ENCODE results near the gene NFIA.

Gene NFIA

GRCh38 chr1:61142043-61142440, 59.7 kb downstream of the NFIA start:
- Histone ChIP-seq H2BK120ac (ENCODE audit: insufficient read depth, low read length, poor library complexity) (no peak overlapping the region), H3K18ac (ENCODE audit: low read length) (no peak overlapping the region), H3K9ac (ENCODE audit: low read length) (no peak overlapping the region), H3K36me3 (ENCODE audit: control insufficient read depth in 1 of 2, insufficient read depth in 2 of 2, low read length in 2 of 2) (no peaks in the 10 kb centered on the region), H4K8ac (ENCODE audit: low read depth, low read length) (no peak overlapping the region), H2BK12ac (ENCODE audit: low read length) (no peak overlapping the region), H3K4me1 (ENCODE audit: control insufficient read depth in 1 of 2, insufficient read depth in 2 of 2, low read length in 2 of 2) (peaks cover 0 to 3% of the 10 kb centered on the region in 2 experiments), H3K79me2 (ENCODE audit: control insufficient read depth, insufficient read depth, low read length, poor library complexity) (no peaks in the 10 kb centered on the region), H3K4me2 (ENCODE audit: low read length) (no peak overlapping the region), H4K91ac (ENCODE audit: low read depth, low read length) (no peak overlapping the region), H3K14ac (ENCODE audit: low read length) (no peak overlapping the region), H3K4ac (ENCODE audit: low read depth, low read length) (no peak overlapping the region), H3K9me3 (ENCODE audit: insufficient read depth, low read depth, low read length) (no peaks in the 10 kb centered on the region), H2AK5ac (ENCODE audit: low read length) (no peak overlapping the region), H3K23ac (ENCODE audit: low read length) (no peak overlapping the region), H2AFZ (ENCODE audit: insufficient read depth, low read length, poor library complexity) (no peak overlapping the region), H4K12ac (ENCODE audit: low read depth, low read length) (no peak overlapping the region), H3K4me3 (ENCODE audit: low read depth, low read length) (no peak overlapping the region), H3K27ac (ENCODE audit: low read depth, low read length) (no peak overlapping the region), H3K79me1 (ENCODE audit: low read length) (no peaks in the 10 kb centered on the region), H2BK5ac (ENCODE audit: low read depth, low read length, poor library complexity) (no peak overlapping the region), H3K27me3 (ENCODE audit: insufficient read depth, low read length) (no peaks in the 10 kb centered on the region)
- no peak for DNase-seq
- WGBS (ENCODE audit: extremely low coverage, insufficient coverage, insufficient read length): no CpG with 5 or more reads among the region's 1 CpG

GRCh38 chr1:61142726-61143500, 60.6 kb downstream of the NFIA start:
- no peak overlapping the region for H4K91ac ChIP-seq (ENCODE audit: low read depth, low read length)
- H3K4me1 ChIP-seq (ENCODE audit: control insufficient read depth in 1 of 2, insufficient read depth in 2 of 2, low read length in 2 of 2): peaks cover 0 to 3% of the 10 kb centered on the region in 2 experiments
- no peak overlapping the region for H3K4ac ChIP-seq (ENCODE audit: low read depth, low read length)
- H2AK5ac ChIP-seq (ENCODE audit: low read length): no peak overlapping the region
- no peak overlapping the region for H2BK120ac ChIP-seq (ENCODE audit: insufficient read depth, low read length, poor library complexity)
- H3K79me1 ChIP-seq (ENCODE audit: low read length): no peaks in the 10 kb centered on the region
- H3K9ac ChIP-seq (ENCODE audit: low read length): no peak overlapping the region
- H3K14ac ChIP-seq (ENCODE audit: low read length): no peak overlapping the region
- H3K9me3 ChIP-seq (ENCODE audit: insufficient read depth, low read depth, low read length): no peaks in the 10 kb centered on the region
- no peak overlapping the region for H4K12ac ChIP-seq (ENCODE audit: low read depth, low read length)
- no peaks in the 10 kb centered on the region for H3K36me3 ChIP-seq (ENCODE audit: control insufficient read depth in 1 of 2, insufficient read depth in 2 of 2, low read length in 2 of 2)
- no peak for DNase-seq
- no peak overlapping the region for H3K4me2 ChIP-seq (ENCODE audit: low read length)
- no peak overlapping the region for H2BK5ac ChIP-seq (ENCODE audit: low read depth, low read length, poor library complexity)
- no CpG with 5 or more reads among the region's 11 CpGs for WGBS (ENCODE audit: extremely low coverage, insufficient coverage, insufficient read length)
- H3K27ac ChIP-seq (ENCODE audit: low read depth, low read length): no peak overlapping the region
- H3K23ac ChIP-seq (ENCODE audit: low read length): no peak overlapping the region
- H3K27me3 ChIP-seq (ENCODE audit: insufficient read depth, low read length): no peaks in the 10 kb centered on the region
- no peak overlapping the region for H3K4me3 ChIP-seq (ENCODE audit: low read depth, low read length)
- no peak overlapping the region for H2BK12ac ChIP-seq (ENCODE audit: low read length)
- no peaks in the 10 kb centered on the region for H3K79me2 ChIP-seq (ENCODE audit: control insufficient read depth, insufficient read depth, low read length, poor library complexity)
- H4K8ac ChIP-seq (ENCODE audit: low read depth, low read length): no peak overlapping the region
- H3K18ac ChIP-seq (ENCODE audit: low read length): no peak overlapping the region
- H2AFZ ChIP-seq (ENCODE audit: insufficient read depth, low read length, poor library complexity): no peak overlapping the region

- Histone ChIP-seq H3K4me1 (ENCODE audit: control insufficient read depth in 1 of 2, insufficient read depth in 2 of 2, low read length in 2 of 2) (peaks cover 0 to 3% of the 10 kb centered on the region in 2 experiments), H3K27me3 (ENCODE audit: insufficient read depth, low read length) (no peaks in the 10 kb centered on the region), H3K14ac (ENCODE audit: low read length) (no peak overlapping the region), H3K4me3 (ENCODE audit: low read depth, low read length) (no peak overlapping the region), H2AK5ac (ENCODE audit: low read length) (no peak overlapping the region), H4K8ac (ENCODE audit: low read depth, low read length) (no peak overlapping the region), H3K9ac (ENCODE audit: low read length) (no peak overlapping the region), H3K23ac (ENCODE audit: low read length) (no peak overlapping the region), H4K12ac (ENCODE audit: low read depth, low read length) (no peak overlapping the region), H4K91ac (ENCODE audit: low read depth, low read length) (no peak overlapping the region), H3K4me2 (ENCODE audit: low read length) (no peak overlapping the region), H3K18ac (ENCODE audit: low read length) (no peak overlapping the region), H3K9me3 (ENCODE audit: insufficient read depth, low read depth, low read length) (no peaks in the 10 kb centered on the region), H3K79me2 (ENCODE audit: control insufficient read depth, insufficient read depth, low read length, poor library complexity) (no peaks in the 10 kb centered on the region), H3K79me1 (ENCODE audit: low read length) (no peaks in the 10 kb centered on the region), H3K36me3 (ENCODE audit: control insufficient read depth in 1 of 2, insufficient read depth in 2 of 2, low read length in 2 of 2) (no peaks in the 10 kb centered on the region), H2BK12ac (ENCODE audit: low read length) (no peak overlapping the region), H2AFZ (ENCODE audit: insufficient read depth, low read length, poor library complexity) (no peak overlapping the region), H3K27ac (ENCODE audit: low read depth, low read length) (no peak overlapping the region), H2BK120ac (ENCODE audit: insufficient read depth, low read length, poor library complexity) (no peak overlapping the region), H2BK5ac (ENCODE audit: low read depth, low read length, poor library complexity) (no peak overlapping the region), H3K4ac (ENCODE audit: low read depth, low read length) (no peak overlapping the region)
- no CpG with 5 or more reads among the region's 5 CpGs for WGBS (ENCODE audit: extremely low coverage, insufficient coverage, insufficient read length)
- DNase-seq: no peak
These were observed 61.6 kb downstream of the NFIA start for GRCh38 chr1:61143821-61144424.

- no peaks in the 10 kb centered on the region for H3K27me3 ChIP-seq (ENCODE audit: insufficient read depth, low read length)
- no peak overlapping the region for H3K9ac ChIP-seq (ENCODE audit: low read length)
- no peak overlapping the region for H2BK12ac ChIP-seq (ENCODE audit: low read length)
- no peak overlapping the region for H3K23ac ChIP-seq (ENCODE audit: low read length)
- H2AFZ ChIP-seq (ENCODE audit: insufficient read depth, low read length, poor library complexity): no peak overlapping the region
- no peaks in the 10 kb centered on the region for H3K9me3 ChIP-seq (ENCODE audit: insufficient read depth, low read depth, low read length)
- H2AK5ac ChIP-seq (ENCODE audit: low read length): no peak overlapping the region
- H2BK5ac ChIP-seq (ENCODE audit: low read depth, low read length, poor library complexity): no peak overlapping the region
- no peak overlapping the region for H2BK120ac ChIP-seq (ENCODE audit: insufficient read depth, low read length, poor library complexity)
- no peak overlapping the region for H3K14ac ChIP-seq (ENCODE audit: low read length)
- H3K4me1 ChIP-seq (ENCODE audit: control insufficient read depth in 1 of 2, insufficient read depth in 2 of 2, low read length in 2 of 2): no peaks in the 10 kb centered on the region
- H3K4me2 ChIP-seq (ENCODE audit: low read length): no peak overlapping the region
- no peak overlapping the region for H3K18ac ChIP-seq (ENCODE audit: low read length)
- H3K27ac ChIP-seq (ENCODE audit: low read depth, low read length): no peak overlapping the region
- H4K8ac ChIP-seq (ENCODE audit: low read depth, low read length): no peak overlapping the region
- H3K79me2 ChIP-seq (ENCODE audit: control insufficient read depth, insufficient read depth, low read length, poor library complexity): no peaks in the 10 kb centered on the region
- H3K4me3 ChIP-seq (ENCODE audit: low read depth, low read length): no peak overlapping the region
- H4K91ac ChIP-seq (ENCODE audit: low read depth, low read length): no peak overlapping the region
- no peaks in the 10 kb centered on the region for H3K79me1 ChIP-seq (ENCODE audit: low read length)
- WGBS (ENCODE audit: extremely low coverage, insufficient coverage, insufficient read length): no CpG with 5 or more reads among the region's 1 CpG
- H4K12ac ChIP-seq (ENCODE audit: low read depth, low read length): no peak overlapping the region
- no peaks in the 10 kb centered on the region for H3K36me3 ChIP-seq (ENCODE audit: control insufficient read depth in 1 of 2, insufficient read depth in 2 of 2, low read length in 2 of 2)
- H3K4ac ChIP-seq (ENCODE audit: low read depth, low read length): no peak overlapping the region
- peak; percentile 56 to 94 for DNase-seq
These were observed 66.9 kb downstream of the NFIA start for GRCh38 chr1:61149010-61149860.

Measured in trophoblast cell (in vitro differentiated cells and primary cell).